HEK293 (cell line): Measurements from ENCODE around the gene TLCD3B.

Experiments
- HOXD13 ChIP-seq: sonication (generic); formaldehyde crosslinking; IDR thresholded peaks from 2 replicates; pipeline ENCODE4 v1.8.0; 2022; ENCODE audit warnings: missing genetic modification reagents, borderline replicate concordance
- KLF10 ChIP-seq: fragments of 450-650 bp; IDR thresholded peaks from 2 replicates; pipeline ENCODE4 v1.5.1; 2018; ENCODE audit warnings: missing biosample characterization, mild to moderate bottlenecking, missing genetic modification characterization
- KLF16 ChIP-seq: fragments of 450-650 bp; formaldehyde crosslinking; IDR thresholded peaks from 2 replicates; pipeline ENCODE4 v1.5.1; 2017; ENCODE audit warnings: missing biosample characterization, missing genetic modification characterization
- PATZ1 ChIP-seq: fragments of 450-650 bp; formaldehyde crosslinking; IDR thresholded peaks from 2 replicates; pipeline ENCODE4 v1.5.1; 2016; ENCODE audit warnings: missing biosample characterization, missing genetic modification characterization
- PRDM10 ChIP-seq: fragments of 450-650 bp; formaldehyde crosslinking; IDR thresholded peaks from 2 replicates; pipeline ENCODE4 v1.5.1; 2016; ENCODE audit warnings: missing biosample characterization, missing genetic modification characterization
- REPIN1 ChIP-seq: fragments of 450-650 bp; formaldehyde crosslinking; IDR thresholded peaks from 2 replicates; pipeline ENCODE4 v1.5.1; 2017; ENCODE audit warnings: missing biosample characterization, missing genetic modification characterization, low read depth
- SETDB1 ChIP-seq: IDR thresholded peaks from one replicate; pipeline ENCODE4 v1.6.1; 2017; ENCODE audit warnings: mild to moderate bottlenecking, low read length, moderate library complexity, mixed read lengths; ENCODE audit not compliant: insufficient read length
- SP2 ChIP-seq: fragments of 450-650 bp; formaldehyde crosslinking; IDR thresholded peaks from 2 replicates; pipeline ENCODE4 v1.5.1; 2016; ENCODE audit warnings: missing biosample characterization, missing genetic modification characterization
- WT1 ChIP-seq: fragments of 450-650 bp; formaldehyde crosslinking; IDR thresholded peaks from 2 replicates; pipeline ENCODE4 v1.5.1; 2016; ENCODE audit warnings: missing biosample characterization, missing genetic modification characterization
- ZBTB17 ChIP-seq: fragments of 450-650 bp; formaldehyde crosslinking; IDR thresholded peaks from 2 replicates; pipeline ENCODE4 v1.5.1; 2016; ENCODE audit warnings: missing biosample characterization, missing genetic modification characterization
- ZBTB48 ChIP-seq: fragments of 450-650 bp; formaldehyde crosslinking; IDR thresholded peaks from 2 replicates; pipeline ENCODE4 v1.5.1; 2016; ENCODE audit warnings: missing biosample characterization, missing genetic modification characterization
- ZNF140 ChIP-seq: fragments of 450-650 bp; formaldehyde crosslinking; IDR thresholded peaks from 2 replicates; pipeline ENCODE4 v1.5.1; 2016; ENCODE audit warnings: missing biosample characterization, missing genetic modification characterization
- ZNF16 ChIP-seq: fragments of 450-650 bp; formaldehyde crosslinking; IDR thresholded peaks from 2 replicates; pipeline ENCODE4 v1.5.1; 2016; ENCODE audit warnings: low read depth, missing biosample characterization, missing genetic modification characterization
- ZNF175 ChIP-seq: fragments of 450-650 bp; formaldehyde crosslinking; IDR thresholded peaks from 2 replicates; pipeline ENCODE4 v1.5.1; 2016; ENCODE audit warnings: missing biosample characterization, missing genetic modification characterization
- ZNF2 ChIP-seq: fragments of 450-650 bp; formaldehyde crosslinking; IDR thresholded peaks from 2 replicates; pipeline ENCODE4 v1.5.1; 2016; ENCODE audit warnings: missing biosample characterization, missing genetic modification characterization
- ZNF394 ChIP-seq: fragments of 450-650 bp; formaldehyde crosslinking; IDR thresholded peaks from 2 replicates; pipeline ENCODE4 v1.5.1; 2016; ENCODE audit warnings: missing biosample characterization, missing genetic modification characterization, mild to moderate bottlenecking, moderate library complexity, borderline replicate concordance
- ZNF501 ChIP-seq: fragments of 450-650 bp; formaldehyde crosslinking; IDR thresholded peaks from 2 replicates; pipeline ENCODE4 v1.5.1; 2016; ENCODE audit warnings: missing biosample characterization, missing genetic modification characterization
- ZNF518A ChIP-seq: fragments of 450-650 bp; formaldehyde crosslinking; conservative IDR thresholded peaks from 2 replicates; pipeline ENCODE4 v1.5.1; 2016; ENCODE audit warnings: low read depth, missing biosample characterization, missing genetic modification characterization
- ZNF521 ChIP-seq: fragments of 450-650 bp; formaldehyde crosslinking; IDR thresholded peaks from 2 replicates; pipeline ENCODE4 v1.5.1; 2017; ENCODE audit warnings: missing biosample characterization, mild to moderate bottlenecking, missing genetic modification characterization
- ZNF548 ChIP-seq: fragments of 450-650 bp; formaldehyde crosslinking; IDR thresholded peaks from 2 replicates; pipeline ENCODE4 v1.5.1; 2016; ENCODE audit warnings: missing biosample characterization, missing genetic modification characterization
- ZNF600 ChIP-seq: fragments of 450-650 bp; formaldehyde crosslinking; IDR thresholded peaks from 2 replicates; pipeline ENCODE4 v1.5.1; 2016; ENCODE audit warnings: missing biosample characterization, missing genetic modification characterization
- ZNF610 ChIP-seq: fragments of 450-650 bp; formaldehyde crosslinking; IDR thresholded peaks from 2 replicates; pipeline ENCODE4 v1.5.1; 2016; ENCODE audit warnings: missing biosample characterization, missing genetic modification characterization, borderline replicate concordance
- ZNF623 ChIP-seq: fragments of 450-650 bp; formaldehyde crosslinking; IDR thresholded peaks from 2 replicates; pipeline ENCODE4 v1.5.1; 2016; ENCODE audit warnings: missing biosample characterization, missing genetic modification characterization
- ZNF626 ChIP-seq: fragments of 450-650 bp; sonication (Bioruptor Pico); formaldehyde crosslinking; IDR thresholded peaks from 2 replicates; pipeline ENCODE4 v1.5.1; 2018; ENCODE audit warnings: missing biosample characterization, missing genetic modification characterization, inconsistent platforms
- ZNF660 ChIP-seq: fragments of 450-650 bp; IDR thresholded peaks from 2 replicates; pipeline ENCODE4 v1.5.1; 2018; ENCODE audit warnings: missing biosample characterization, mild to moderate bottlenecking, missing genetic modification characterization
- ZNF670 ChIP-seq: fragments of 450-650 bp; formaldehyde crosslinking; IDR thresholded peaks from 2 replicates; pipeline ENCODE4 v1.5.1; 2016; ENCODE audit warnings: missing biosample characterization, missing genetic modification characterization, low read depth
- ZNF692 ChIP-seq: fragments of 450-650 bp; formaldehyde crosslinking; IDR thresholded peaks from 2 replicates; pipeline ENCODE4 v1.5.1; 2016; ENCODE audit warnings: missing biosample characterization, missing genetic modification characterization
- ZXDB ChIP-seq: fragments of 450-650 bp; formaldehyde crosslinking; IDR thresholded peaks from 2 replicates; pipeline ENCODE4 v1.5.1; 2016; ENCODE audit warnings: missing biosample characterization, missing genetic modification characterization

TLCD3B gene

GRCh38 chr16:30075503-30076275 lies 44.6 kb upstream of the TLCD3B start, which contains the start of gene PPP4C (continued):
- TF ChIP-seq ZNF626 (no peak), ZNF548 (no peak), ZNF600 (peak; percentile 76), ZBTB48 (tag by site-specific recombination) (no peak), ZNF660 (peak; percentile 87; the same call in 1 of the 2 replicates), ZBTB17 (peak; percentile 69), ZXDB (tag by site-specific recombination) (peak; percentile 92), SP2 (tag by site-specific recombination) (peak; percentile 88), ZNF2 (tag by site-specific recombination) (peak; percentile 51; the same call in 1 of the 2 replicates), ZNF501 (tag by site-specific recombination) (0 out of 2 replicates have a peak, but pooled peaks have one; percentile 19), ZNF692 (tag by site-specific recombination) (0 out of 2 replicates have a peak, but pooled peaks have one; percentile 11), ZNF175 (tag by site-specific recombination) (no peak), SETDB1 (no peak), KLF16 (tag by site-specific recombination) (no peak; the same call in 1 of the 2 replicates), WT1 (tag by site-specific recombination) (0 out of 2 replicates have a peak, but pooled peaks have one; percentile 8), ZNF610 (tag by site-specific recombination) (peak; percentile 91; the same call in 1 of the 2 replicates), ZNF623 (tag by site-specific recombination) (0 out of 2 replicates have a peak, but pooled peaks have one; percentile 20), ZNF670 (tag by site-specific recombination) (no peak), ZNF394 (peak; percentile 64), PRDM10 (tag by site-specific recombination) (peak; percentile 57), ZNF518A (tag by site-specific recombination) (peak; percentile 92), REPIN1 (tag by site-specific recombination) (no peak), HOXD13 (CRISPR knock-in tag) (no peak), ZNF16 (tag by site-specific recombination) (no peak), ZNF140 (no peak), PATZ1 (peak; percentile 55), ZNF521 (tag by site-specific recombination) (no peak), KLF10 (peak; percentile 64)
